ENCODE data around the gene TFCP2. TPM values are rescaled to one million over a fixed set of nuclear protein-coding genes. Genes with fewer than 3 reads are reported as not detected.
A peak's percentile ranks its signal among the peaks of the same experiment; 100 is the strongest.

The TFCP2 gene
- total RNA-seq, 5 donors from 2014 or later (not counting 1 experiment from before 2014, with no cell fraction given), result 26.8 to 31.8 (median 30.0) TPM

GRCh38 chr12:51217968-51218606 is 45.2 kb upstream of the TFCP2 start, which contains the start of gene POU6F1:
POU6F1 (minus strand) TSS chr12:51218062; CDS start chr12:51206836, 11,226 bp downstream.
- Mint-ChIP-seq H3K36me3 (peaks cover 7% of the 10 kb centered on the region), H3K4me3 (peak within 1 kb of the TSS; percentile 90 to 92 (median 91)), H3K9me3 (no peaks in the 10 kb centered on the region), H3K27me3 (no peaks in the 10 kb centered on the region), H3K27ac (peak within 1 kb of the TSS; percentile 96 to 97), H3K4me1 (peaks cover 26 to 31% (median 28%) of the 10 kb centered on the region in 3 donors)
- Histone ChIP-seq H3K4me3 (ENCODE audit: control insufficient read depth in 1 of 2, extremely low read depth in 1 of 2, low read length in 1 of 2) (peak within 1 kb of the TSS; percentile 88 to 90), H3K4me1 (ENCODE audit: control insufficient read depth in 1 of 2, extremely low read depth in 1 of 2, insufficient read depth in 2 of 2, low read length in 2 of 2) (peaks cover 5 to 18% of the 10 kb centered on the region in 2 experiments), H3K27me3 (replicated peaks in 1 of 2; ENCODE audit: control insufficient read depth in 2 of 2, extremely low read depth in 1 of 2, insufficient read depth in 2 of 2, low read length in 1 of 2) (no peaks in the 10 kb centered on the region), H3K9me3 (no peaks in the 10 kb centered on the region), H3K27ac (ENCODE audit: low read length) (peak within 1 kb of the TSS; percentile 91), H3K36me3 (ENCODE audit: control insufficient read depth in 2 of 2, extremely low read depth in 1 of 2, insufficient read depth in 1 of 2, low read length in 1 of 2) (no peaks in the 10 kb centered on the region)
- ATAC-seq (replicated peaks in 1 of 4) (peak; percentile 84 to 87 (median 85)), DNase-seq (peak; percentile 44 to 84 (median 64))
- POLR2A ChIA-PET, result interaction anchor here (0.5 to 2.2 kb wide), 15 partner anchors 12 to 1192 kb away, joined by 3 to 22 read pairs (median 5); partner anchors contain the start of gene DAZAP2 (in 1 of the 2)
- CTCF ChIA-PET, result interaction anchor here (0.6 to 1.7 kb wide), 17 partner anchors 20 to 1961 kb away, joined by 3 to 27 read pairs (median 4); partner anchors contain the start of gene DAZAP2 (in 1 of the 2)
- WGBS (ENCODE audit: insufficient coverage), result under 1% methylated on average over 27 of the region's 35 CpGs

DNA sequence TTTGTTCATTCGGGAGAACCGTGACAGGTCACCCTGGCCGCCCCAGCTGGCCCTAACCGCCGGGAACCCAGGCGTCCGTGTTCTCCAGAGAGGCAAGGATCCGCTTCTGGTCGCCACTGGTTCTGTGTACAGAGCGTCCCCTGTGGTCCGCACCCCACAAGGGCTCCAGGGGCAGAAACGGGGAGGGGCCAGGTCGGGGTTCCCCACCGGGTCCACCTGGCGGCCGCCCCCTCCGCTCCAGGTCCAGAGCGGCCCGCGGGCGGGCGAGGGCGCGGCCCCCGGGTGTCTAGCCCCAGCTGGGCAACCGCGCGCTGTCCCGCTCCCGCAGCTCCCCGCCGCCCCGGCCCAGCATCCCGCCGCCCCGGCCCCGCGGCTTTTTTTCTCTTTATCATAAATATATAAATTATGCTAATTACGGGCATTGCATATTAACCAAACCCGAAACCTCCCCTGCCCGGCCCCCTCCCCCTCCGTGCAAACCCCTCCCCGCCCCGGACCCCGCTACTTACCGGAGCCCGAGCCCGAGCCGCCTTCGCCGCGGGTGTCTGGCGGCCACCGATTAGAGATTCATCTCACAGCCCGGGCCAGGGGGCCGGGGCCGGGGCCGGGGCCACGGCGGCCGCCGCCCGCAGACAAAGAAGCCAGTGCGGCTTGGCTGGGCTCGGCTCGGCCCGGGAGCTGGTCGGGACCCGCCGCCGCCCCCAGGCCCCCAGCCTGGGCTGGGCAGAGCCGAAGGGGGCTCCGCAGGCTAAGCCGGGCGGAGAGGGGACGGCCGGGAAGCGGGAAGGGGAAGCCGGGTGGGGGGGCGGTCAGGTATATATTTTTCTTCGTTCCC is 44.4 kb upstream of the TFCP2 start:
- Mint-ChIP-seq H3K4me3 (peak overlapping the region; percentile 75 to 92 (median 91)), H3K36me3 (peaks cover 7% of the 10 kb centered on the region), H3K4me1 (peaks cover 24 to 29% (median 28%) of the 10 kb centered on the region in 3 donors), H3K27me3 (no peaks in the 10 kb centered on the region), H3K27ac (peak overlapping the region; percentile 96 to 97), H3K9me3 (no peaks in the 10 kb centered on the region)
- 6% methylated on average over 40 of the region's 81 CpGs for WGBS (ENCODE audit: insufficient coverage)
- Histone ChIP-seq H3K27ac (ENCODE audit: low read length) (peak overlapping the region; percentile 91), H3K36me3 (ENCODE audit: control insufficient read depth in 2 of 2, extremely low read depth in 1 of 2, insufficient read depth in 1 of 2, low read length in 1 of 2) (no peaks in the 10 kb centered on the region), H3K4me3 (ENCODE audit: control insufficient read depth in 1 of 2, extremely low read depth in 1 of 2, low read length in 1 of 2) (peak overlapping the region; percentile 88 to 90), H3K27me3 (replicated peaks in 1 of 2; ENCODE audit: control insufficient read depth in 2 of 2, extremely low read depth in 1 of 2, insufficient read depth in 2 of 2, low read length in 1 of 2) (no peaks in the 10 kb centered on the region), H3K9me3 (no peaks in the 10 kb centered on the region), H3K4me1 (ENCODE audit: control insufficient read depth in 1 of 2, extremely low read depth in 1 of 2, insufficient read depth in 2 of 2, low read length in 2 of 2) (peaks cover 5 to 18% of the 10 kb centered on the region in 2 experiments)
- ATAC-seq (replicated peaks in 1 of 4) (peak; percentile 58 to 62 (median 59)), DNase-seq (peak; percentile 14 to 70 (median 44))
- ChIA-PET POLR2A (interaction anchor here (0.5 to 2.2 kb wide), 16 partner anchors 9 to 1191 kb away, joined by 3 to 22 read pairs (median 4); partner anchors contain the start of gene DAZAP2 (in 1 of the 2)), CTCF (interaction anchor here (0.6 to 1.7 kb wide), 21 partner anchors 21 to 1962 kb away, joined by 3 to 27 read pairs (median 4); partner anchors contain the start of gene DAZAP2 (in 2 of the 2))

DNA sequence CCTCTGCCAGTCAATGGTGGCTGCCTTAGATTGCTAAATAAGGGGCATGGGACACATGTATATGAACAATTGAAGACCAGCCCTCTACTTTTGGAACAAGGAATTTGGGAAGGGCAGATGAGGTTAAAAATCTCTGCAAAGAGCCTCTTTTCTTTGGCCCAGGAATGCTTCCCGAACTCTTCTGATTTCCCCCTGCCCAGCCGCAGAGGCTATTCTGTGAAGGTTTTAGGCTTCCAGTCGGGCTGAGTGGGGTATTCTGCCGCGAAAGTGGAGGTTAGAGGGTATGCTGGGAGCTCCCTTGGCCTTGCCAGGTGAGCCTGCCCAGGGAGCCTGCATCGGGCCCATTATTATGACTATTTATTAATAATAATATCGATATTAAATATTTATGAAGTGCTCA is 43.7 kb upstream of the TFCP2 start:
- H3K4me3 ChIP-seq (ENCODE audit: control insufficient read depth in 1 of 2, extremely low read depth in 1 of 2, low read length in 1 of 2), result peak overlapping the region in 1 of 2 donors; percentile 90

GRCh38 chr12:51214895-51215294 is 42.0 kb upstream of the TFCP2 start:
- no peaks in the 10 kb centered on the region for H3K9me3 ChIP-seq
- Mint-ChIP-seq H3K4me3 (no peak overlapping the region), H3K36me3 (peaks cover 16% of the 10 kb centered on the region), H3K27me3 (no peaks in the 10 kb centered on the region), H3K27ac (peak overlapping the region in 1 of 2 donors; percentile 69), H3K9me3 (no peaks in the 10 kb centered on the region), H3K4me1 (peaks cover 22 to 28% (median 28%) of the 10 kb centered on the region in 3 donors)
- peaks cover 5 to 18% of the 10 kb centered on the region in 2 experiments for H3K4me1 ChIP-seq (ENCODE audit: control insufficient read depth in 1 of 2, extremely low read depth in 1 of 2, insufficient read depth in 2 of 2, low read length in 2 of 2)
- CTCF ChIA-PET, result interaction anchor here in 1 of 2 donors (0.6 kb wide), 1 partner anchor 20 kb away, joined by 10 read pairs; no protein-coding TSS in a partner anchor
- no peak for ATAC-seq (replicated peaks in 1 of 4)
- H3K27me3 ChIP-seq (replicated peaks in 1 of 2; ENCODE audit: control insufficient read depth in 2 of 2, extremely low read depth in 1 of 2, insufficient read depth in 2 of 2, low read length in 1 of 2), result no peaks in the 10 kb centered on the region
- no peak overlapping the region for H3K4me3 ChIP-seq (ENCODE audit: control insufficient read depth in 1 of 2, extremely low read depth in 1 of 2, low read length in 1 of 2)
- H3K27ac ChIP-seq (ENCODE audit: low read length), result no peak overlapping the region
- DNase-seq, result no peak
- H3K36me3 ChIP-seq (ENCODE audit: control insufficient read depth in 2 of 2, extremely low read depth in 1 of 2, insufficient read depth in 1 of 2, low read length in 1 of 2), result no peaks in the 10 kb centered on the region
- POLR2A ChIA-PET, result no interaction called here
- WGBS (ENCODE audit: insufficient coverage), result 94% methylated on average over 5 of the region's 5 CpGs

More for the DNA sequence above, 43.7 kb upstream of the TFCP2 start:
- H3K36me3 Mint-ChIP-seq, result peaks cover 7% of the 10 kb centered on the region
- ATAC-seq (replicated peaks in 1 of 4) (no peak), DNase-seq (no peak)
- no peaks in the 10 kb centered on the region for H3K9me3 Mint-ChIP-seq
- peak overlapping the region; percentile 74 to 90 for H3K27ac Mint-ChIP-seq
- Histone ChIP-seq H3K36me3 (ENCODE audit: control insufficient read depth in 2 of 2, extremely low read depth in 1 of 2, insufficient read depth in 1 of 2, low read length in 1 of 2) (no peaks in the 10 kb centered on the region), H3K27ac (ENCODE audit: low read length) (peak overlapping the region; percentile 73), H3K27me3 (replicated peaks in 1 of 2; ENCODE audit: control insufficient read depth in 2 of 2, extremely low read depth in 1 of 2, insufficient read depth in 2 of 2, low read length in 1 of 2) (no peaks in the 10 kb centered on the region), H3K9me3 (no peaks in the 10 kb centered on the region), H3K4me1 (ENCODE audit: control insufficient read depth in 1 of 2, extremely low read depth in 1 of 2, insufficient read depth in 2 of 2, low read length in 2 of 2) (peaks cover 5 to 18% of the 10 kb centered on the region in 2 experiments)
- ChIA-PET CTCF (interaction anchor here (1.0 to 1.7 kb wide), 3 partner anchors 22 to 104 kb away, joined by 4 to 6 read pairs (median 5); partner anchors contain the start of gene DAZAP2 (in 2 of the 2)), POLR2A (interaction anchor here (0.6 to 1.1 kb wide), 2 partner anchors 8 to 24 kb away, joined by 3 read pairs; no protein-coding TSS in a partner anchor)
- peak overlapping the region; percentile 63 to 78 (median 75) for H3K4me3 Mint-ChIP-seq
- H3K27me3 Mint-ChIP-seq, result no peaks in the 10 kb centered on the region
- peaks cover 23 to 28% (median 28%) of the 10 kb centered on the region in 3 donors for H3K4me1 Mint-ChIP-seq
- no CpG with 5 or more reads among the region's 7 CpGs for WGBS (ENCODE audit: insufficient coverage)

DNA sequence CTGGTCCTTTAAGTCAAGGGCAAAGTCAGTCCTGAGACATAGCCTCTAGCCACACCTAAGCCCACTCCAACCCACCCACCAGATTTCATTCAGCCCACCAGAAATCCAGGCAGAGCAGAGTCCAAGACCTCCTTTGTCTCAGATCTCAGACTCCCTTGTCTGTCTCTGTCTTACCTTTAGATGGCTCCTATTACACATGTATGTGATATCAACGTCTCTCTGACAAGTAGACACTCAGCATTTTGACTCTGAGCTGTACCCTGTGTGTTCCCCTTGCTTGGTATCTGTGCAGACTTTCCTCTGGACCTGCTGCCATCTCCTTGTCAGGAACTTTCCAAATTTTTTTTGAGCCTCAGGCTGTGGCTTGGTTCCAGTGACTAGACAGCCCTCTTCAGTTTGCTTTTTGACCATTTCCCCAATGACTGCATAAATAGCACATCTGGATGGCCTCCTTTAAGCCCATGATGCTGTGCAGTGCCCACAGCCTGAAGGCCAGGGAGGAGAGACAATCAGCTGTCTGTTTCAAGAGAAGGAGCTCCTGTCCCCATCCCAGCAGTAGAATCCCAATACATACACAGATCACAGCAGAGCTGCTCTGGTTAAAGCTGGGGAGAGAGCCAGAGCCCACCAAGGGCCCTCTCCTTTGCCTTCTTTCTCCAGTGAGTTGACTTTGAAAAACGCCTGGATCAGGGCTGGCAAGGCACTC is 37.9 kb upstream of the TFCP2 start:
- ChIA-PET POLR2A (no interaction called here), CTCF (interaction anchor here in 1 of 2 donors (0.6 kb wide), 1 partner anchor 38 kb away, joined by 4 read pairs; no protein-coding TSS in a partner anchor)
- H3K36me3 ChIP-seq (ENCODE audit: control insufficient read depth in 2 of 2, extremely low read depth in 1 of 2, insufficient read depth in 1 of 2, low read length in 1 of 2), result no peaks in the 10 kb centered on the region
- H3K36me3 Mint-ChIP-seq, result peaks cover 22% of the 10 kb centered on the region
- no peaks in the 10 kb centered on the region for H3K4me1 ChIP-seq (ENCODE audit: control insufficient read depth in 1 of 2, extremely low read depth in 1 of 2, insufficient read depth in 2 of 2, low read length in 2 of 2)
- no peak for DNase-seq
- no peak overlapping the region for H3K4me3 Mint-ChIP-seq
- H3K27ac ChIP-seq (ENCODE audit: low read length), result no peak overlapping the region
- no peaks in the 10 kb centered on the region for H3K9me3 ChIP-seq
- peak overlapping the region in 1 of 2 donors; percentile 71 for H3K27ac Mint-ChIP-seq
- no peaks in the 10 kb centered on the region for H3K27me3 Mint-ChIP-seq
- peaks cover 2 to 9% (median 7%) of the 10 kb centered on the region in 3 donors for H3K4me1 Mint-ChIP-seq
- no peaks in the 10 kb centered on the region for H3K9me3 Mint-ChIP-seq
- H3K4me3 ChIP-seq (ENCODE audit: control insufficient read depth in 1 of 2, extremely low read depth in 1 of 2, low read length in 1 of 2), result no peak overlapping the region
- 44% methylated on average over 1 of the region's 2 CpGs for WGBS (ENCODE audit: insufficient coverage)
- H3K27me3 ChIP-seq (replicated peaks in 1 of 2; ENCODE audit: control insufficient read depth in 2 of 2, extremely low read depth in 1 of 2, insufficient read depth in 2 of 2, low read length in 1 of 2), result no peaks in the 10 kb centered on the region
- no peak for ATAC-seq (replicated peaks in 1 of 4)
